IgD-negative memory B cell (primary cell): Measurements from ENCODE around the gene SLC2A14. TPM values are rescaled to one million over a fixed set of nuclear protein-coding genes. Genes with fewer than 3 reads are reported as not detected.
"Not testable (repeated sequence)": the region's sequence is repeated elsewhere in the genome, so short reads cannot be mapped to it uniquely, and the experiment has no call there.

Experiments
- H3K27ac Mint-ChIP-seq, 3 donors: one replicate each; pipeline ENCODE4 v1.8.0; 2020 to 2022; ENCODE audit warnings: mild to moderate bottlenecking in 3 of 3, mixed read lengths in 3 of 3, moderate library complexity in 1 of 3
- H3K27me3 Mint-ChIP-seq: one replicate; pipeline ENCODE4 v1.8.0; 2021; ENCODE audit warnings: mixed read lengths
- H3K36me3 Mint-ChIP-seq: one replicate; pipeline ENCODE4 v1.8.0; 2020; ENCODE audit warnings: mild to moderate bottlenecking, mixed read lengths
- H3K4me1 Mint-ChIP-seq, 3 donors: one replicate each; pipeline ENCODE4 v1.8.0; 2020 to 2022; ENCODE audit warnings: mixed read lengths in 3 of 3, mild to moderate bottlenecking in 1 of 3
- H3K4me3 Mint-ChIP-seq, 4 donors: one replicate each; pipeline ENCODE4 v1.8.0; 2020 to 2022; ENCODE audit warnings: mild to moderate bottlenecking in 4 of 4, mixed read lengths in 4 of 4, moderate library complexity in 3 of 4
- H3K9me3 Mint-ChIP-seq, 3 donors: one replicate each; pipeline ENCODE4 v1.8.0; 2020 to 2021; ENCODE audit warnings: mixed read lengths in 3 of 3, mild to moderate bottlenecking in 1 of 3
- polyA plus RNA-seq: library from polyadenylated mRNA; unstranded; fragments of 300-500 nt; fragmentation: Illumina TruSeq; gene quantifications from one replicate; pipeline ENCODE4 v1.2.3, GENCODE V29; 2021

SLC2A14 gene
- polyA plus RNA-seq, 1 donor from 2014 or later = not detected

- Mint-ChIP-seq H3K27me3 (peaks cover 15% of the 10 kb centered on the region), H3K4me1 (no peaks in the 10 kb centered on the region), H3K36me3 (peaks cover 4% of the 10 kb centered on the region), H3K9me3 (no peaks in the 10 kb centered on the region), H3K27ac (no peak overlapping the region), H3K4me3 (no peak overlapping the region)
Observed at GRCh38 chr12:7853557-7853956, 19.2 kb downstream of the SLC2A14 start.

- not testable (repeated sequence) for H3K4me3 Mint-ChIP-seq, H3K27ac Mint-ChIP-seq, H3K36me3 Mint-ChIP-seq, H3K9me3 Mint-ChIP-seq, H3K4me1 Mint-ChIP-seq
- H3K27me3 Mint-ChIP-seq = peaks cover 19% of the 10 kb centered on the region
Observed at GRCh38 chr12:7851622-7852081, 21.1 kb downstream of the SLC2A14 start.

DNA sequence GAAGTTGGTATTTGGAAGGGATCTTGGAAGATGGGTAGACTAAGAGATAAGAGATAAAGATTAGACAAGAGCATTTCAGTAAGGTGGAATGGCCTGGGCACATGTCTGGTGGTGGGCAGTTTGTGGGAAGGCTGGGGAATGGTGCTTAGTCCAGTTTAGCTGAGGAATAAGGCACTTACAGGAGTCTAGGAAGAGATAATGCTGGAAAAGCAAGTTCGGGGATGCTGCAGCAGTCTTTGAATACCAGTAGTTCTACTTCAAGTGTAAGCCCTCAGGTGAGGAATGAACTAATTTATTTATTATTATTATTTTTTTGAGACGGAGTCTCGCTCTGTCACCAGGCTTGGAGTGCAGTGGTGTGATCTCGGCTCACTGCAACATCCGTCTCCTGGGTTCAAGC is 22.6 kb downstream of the SLC2A14 start:
- not testable (repeated sequence) for H3K4me3 Mint-ChIP-seq, H3K36me3 Mint-ChIP-seq, H3K4me1 Mint-ChIP-seq, H3K9me3 Mint-ChIP-seq, H3K27ac Mint-ChIP-seq
- peaks cover 19% of the 10 kb centered on the region for H3K27me3 Mint-ChIP-seq

DNA sequence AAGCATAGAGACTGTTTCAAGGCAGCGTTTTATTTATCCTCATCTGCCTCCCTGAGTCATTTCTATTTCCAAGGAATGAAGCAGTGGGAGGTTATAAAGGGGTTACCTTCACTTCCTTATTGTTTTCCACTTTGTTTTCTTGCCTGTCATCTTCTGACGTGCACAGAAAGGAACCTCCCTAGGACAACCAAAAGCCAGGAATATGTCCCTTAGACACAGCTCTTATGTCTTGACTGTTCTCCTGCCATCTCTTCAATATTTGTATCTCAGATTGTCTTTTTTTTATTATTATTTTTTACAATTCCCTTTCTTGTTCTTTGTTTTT is 24.7 kb downstream of the SLC2A14 start:
- not testable (repeated sequence) for H3K4me1 Mint-ChIP-seq, H3K27ac Mint-ChIP-seq, H3K4me3 Mint-ChIP-seq, H3K9me3 Mint-ChIP-seq, H3K36me3 Mint-ChIP-seq
- H3K27me3 Mint-ChIP-seq = peaks cover 18% of the 10 kb centered on the region

- peaks cover 16% of the 10 kb centered on the region for H3K27me3 Mint-ChIP-seq
Observed at GRCh38 chr12:7847226-7848097, 25.3 kb downstream of the SLC2A14 start.

DNA sequence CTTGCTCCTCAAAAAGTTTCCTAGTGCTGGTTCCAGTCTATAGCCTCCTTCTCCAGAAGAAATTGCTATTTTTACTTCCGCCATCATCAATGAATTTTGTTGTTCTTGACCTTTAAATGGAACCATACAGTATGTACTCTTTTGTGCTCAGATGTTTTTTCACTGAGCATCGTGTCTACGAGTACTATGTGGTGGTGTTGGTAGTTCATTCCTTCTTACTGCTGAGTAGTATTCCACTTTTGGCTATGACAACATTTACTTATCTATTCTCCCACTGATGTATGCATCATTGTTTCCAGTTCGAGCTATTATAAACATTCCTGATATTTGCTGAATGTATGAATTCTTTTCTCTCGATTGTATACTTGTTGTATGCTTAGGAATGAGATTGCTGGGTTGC is 28.6 kb downstream of the SLC2A14 start:
- no peak overlapping the region for H3K27ac Mint-ChIP-seq

More at GRCh38 chr12:7847226-7848097, 25.3 kb downstream of the SLC2A14 start:
- H3K4me1 Mint-ChIP-seq, H3K4me3 Mint-ChIP-seq, H3K27ac Mint-ChIP-seq, H3K9me3 Mint-ChIP-seq, H3K36me3 Mint-ChIP-seq: not testable (repeated sequence)

DNA sequence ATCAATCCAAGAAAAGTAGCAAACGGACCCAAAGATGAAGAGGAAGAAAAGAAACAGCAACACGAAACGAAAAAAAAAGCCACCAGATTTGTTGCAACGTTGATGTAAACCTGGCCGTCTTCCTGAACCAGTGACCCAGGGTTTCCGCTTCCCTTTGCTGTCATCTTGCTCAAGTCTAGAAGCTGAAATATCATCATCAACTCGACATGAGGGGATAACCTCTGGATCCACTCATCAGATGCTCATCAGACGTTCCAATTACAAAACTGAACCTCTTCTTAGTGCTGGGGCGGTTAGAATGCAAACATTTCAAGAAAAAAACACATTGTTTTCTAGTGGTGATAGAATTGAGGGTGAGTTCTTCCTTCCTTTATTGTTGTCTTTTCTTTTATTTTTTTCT is 29.1 kb downstream of the SLC2A14 start:
- not testable (repeated sequence) for H3K36me3 Mint-ChIP-seq, H3K9me3 Mint-ChIP-seq, H3K4me1 Mint-ChIP-seq, H3K27me3 Mint-ChIP-seq
- H3K4me3 Mint-ChIP-seq = peak overlapping the region in 2 of 4 donors; percentile 25 to 28
- H3K27ac Mint-ChIP-seq = peak overlapping the region in 1 of 3 donors; percentile 41

More for the DNA sequence above, 28.6 kb downstream of the SLC2A14 start:
- Mint-ChIP-seq H3K36me3 (no peaks in the 10 kb centered on the region), H3K4me1 (peaks cover 0 to 8% (median 6%) of the 10 kb centered on the region in 3 donors), H3K4me3 (peak overlapping the region in 1 of 4 donors; percentile 28), H3K9me3 (no peaks in the 10 kb centered on the region), H3K27me3 (peaks cover 6% of the 10 kb centered on the region)

- not testable (repeated sequence) for H3K9me3 Mint-ChIP-seq, H3K4me1 Mint-ChIP-seq, H3K36me3 Mint-ChIP-seq, H3K27ac Mint-ChIP-seq, H3K27me3 Mint-ChIP-seq
- peak overlapping the region in 1 of 4 donors; percentile 79 for H3K4me3 Mint-ChIP-seq
Observed at GRCh38 chr12:7843149-7843548, 29.6 kb downstream of the SLC2A14 start.

- H3K36me3 Mint-ChIP-seq, H3K27ac Mint-ChIP-seq, H3K9me3 Mint-ChIP-seq, H3K4me1 Mint-ChIP-seq, H3K27me3 Mint-ChIP-seq: not testable (repeated sequence)
- peak overlapping the region in 1 of 4 donors; percentile 17 for H3K4me3 Mint-ChIP-seq
Observed at GRCh38 chr12:7842444-7842843, 30.3 kb downstream of the SLC2A14 start.

GRCh38 chr12:7839848-7840247 is 32.9 kb downstream of the SLC2A14 start:
- H3K27ac Mint-ChIP-seq, H3K36me3 Mint-ChIP-seq, H3K27me3 Mint-ChIP-seq, H3K4me3 Mint-ChIP-seq, H3K9me3 Mint-ChIP-seq, H3K4me1 Mint-ChIP-seq: not testable (repeated sequence)

GRCh38 chr12:7839226-7839625 is 33.5 kb downstream of the SLC2A14 start:
- H3K27me3 Mint-ChIP-seq, H3K4me3 Mint-ChIP-seq, H3K9me3 Mint-ChIP-seq, H3K27ac Mint-ChIP-seq, H3K4me1 Mint-ChIP-seq, H3K36me3 Mint-ChIP-seq: not testable (repeated sequence)

GRCh38 chr12:7837366-7837765 is 35.3 kb downstream of the SLC2A14 start:
- no peak overlapping the region for H3K4me3 Mint-ChIP-seq
- no peaks in the 10 kb centered on the region for H3K36me3 Mint-ChIP-seq
- H3K27me3 Mint-ChIP-seq = no peaks in the 10 kb centered on the region
- peaks cover 0 to under 1% (median 0%) of the 10 kb centered on the region in 3 donors for H3K4me1 Mint-ChIP-seq
- H3K9me3 Mint-ChIP-seq = no peaks in the 10 kb centered on the region
- H3K27ac Mint-ChIP-seq = no peak overlapping the region

- Mint-ChIP-seq H3K36me3 (no peaks in the 10 kb centered on the region), H3K9me3 (no peaks in the 10 kb centered on the region), H3K27me3 (peaks cover 4% of the 10 kb centered on the region), H3K4me3 (no peak overlapping the region), H3K27ac (no peak overlapping the region), H3K4me1 (peaks cover 0 to 3% (median 0%) of the 10 kb centered on the region in 3 donors)
Observed at GRCh38 chr12:7835766-7836165, 36.9 kb downstream of the SLC2A14 start.

DNA sequence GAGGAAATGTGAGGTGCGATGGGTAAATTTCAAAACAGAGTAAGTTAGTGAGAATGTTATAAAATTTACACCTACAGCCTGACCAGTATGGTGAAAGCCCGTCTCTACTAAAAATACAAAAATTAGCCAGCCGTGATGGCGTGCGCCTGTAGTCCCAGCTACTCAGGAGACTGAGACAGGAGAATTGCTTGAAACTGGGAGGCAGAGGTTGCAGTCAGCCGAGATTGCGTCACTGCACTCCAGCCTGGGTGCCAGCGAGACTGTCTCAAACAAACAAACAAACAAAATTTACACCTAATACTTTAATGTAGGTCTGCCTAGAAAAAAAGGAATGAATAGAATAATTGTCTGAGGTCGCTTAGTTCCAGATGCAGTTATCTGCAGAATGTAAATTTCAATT is 37.6 kb downstream of the SLC2A14 start:
- H3K4me3 Mint-ChIP-seq = no peak overlapping the region
- no peaks in the 10 kb centered on the region for H3K36me3 Mint-ChIP-seq
- H3K27me3 Mint-ChIP-seq = peaks cover 4% of the 10 kb centered on the region
- peaks cover 0 to 3% (median 0%) of the 10 kb centered on the region in 3 donors for H3K4me1 Mint-ChIP-seq
- H3K27ac Mint-ChIP-seq = no peak overlapping the region
- H3K9me3 Mint-ChIP-seq = no peaks in the 10 kb centered on the region

GRCh38 chr12:7834701-7835100 is 38.0 kb downstream of the SLC2A14 start:
- no peak overlapping the region for H3K4me3 Mint-ChIP-seq
- no peak overlapping the region for H3K27ac Mint-ChIP-seq
- H3K27me3 Mint-ChIP-seq = peaks cover 4% of the 10 kb centered on the region
- peaks cover 0 to 3% (median 0%) of the 10 kb centered on the region in 3 donors for H3K4me1 Mint-ChIP-seq
- H3K9me3 Mint-ChIP-seq = no peaks in the 10 kb centered on the region
- H3K36me3 Mint-ChIP-seq = no peaks in the 10 kb centered on the region

DNA sequence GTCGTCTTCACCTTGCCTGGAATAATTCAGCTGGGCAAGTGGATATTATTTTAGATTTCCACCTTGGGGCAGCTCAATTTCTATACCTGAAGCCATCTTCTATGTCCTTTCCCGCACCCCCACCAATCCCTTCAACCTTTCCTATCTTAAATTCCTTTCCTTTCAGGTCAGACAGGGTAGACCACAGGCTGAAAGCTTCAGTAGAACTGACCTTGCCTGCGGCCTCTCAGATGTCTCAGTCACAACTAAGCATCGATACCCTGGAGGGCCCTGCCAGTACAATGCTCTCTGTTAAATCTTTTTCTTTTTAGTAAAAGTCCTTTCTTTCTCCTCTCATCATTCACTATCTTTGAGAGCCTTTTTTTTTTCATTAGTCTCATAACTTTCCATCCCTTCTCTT is 38.9 kb downstream of the SLC2A14 start:
- Mint-ChIP-seq H3K4me3 (no peak overlapping the region), H3K9me3 (no peaks in the 10 kb centered on the region), H3K4me1 (peaks cover 0 to 3% (median 0%) of the 10 kb centered on the region in 3 donors), H3K27ac (peak overlapping the region in 1 of 3 donors; percentile 59), H3K27me3 (peaks cover 4% of the 10 kb centered on the region), H3K36me3 (no peaks in the 10 kb centered on the region)
